ENCODE results near the gene ST6GALNAC2. TPM values are rescaled to one million over a fixed set of nuclear protein-coding genes. Genes with fewer than 3 reads are reported as not detected.

ST6GALNAC2 gene
- total and polyA plus RNA-seq, 8 donors, result 1.2 to 17.8 (median 4.7) TPM

- TF ChIP-seq CTCF (IDR thresholded peaks at IDR 0.05) (peak in 4 of 7 experiments; percentile 19 to 64 (median 45)), POLR2A (IDR thresholded peaks at IDR 0.05) (peak in 2 of 4 donors; percentile 51 to 86), EP300 (IDR thresholded peaks at IDR 0.05) (no peak), POLR2AphosphoS5 (IDR thresholded peaks at IDR 0.05) (peak; percentile 78 to 97 (median 91))
- DNase-seq, result peak; percentile 95 to 98
- H3K9me3 ChIP-seq, result no peaks in the 10 kb centered on the region
- peaks cover 36 to 62% (median 48%) of the 10 kb centered on the region in 4 donors for H3K4me1 ChIP-seq
- H3K27me3 ChIP-seq, result no peaks in the 10 kb centered on the region
- H3K27ac ChIP-seq, result peak overlapping the region; percentile 87 to 91 (median 91)
- H3K4me3 ChIP-seq, result peak overlapping the region; percentile 70 to 86 (median 80)
- WGBS, 5 donors, result 0 to 1% (median 0%) methylated on average over 52 to 55 of the region's 55 CpGs
- H3K36me3 ChIP-seq, result peaks cover 0 to 14% (median 9%) of the 10 kb centered on the region in 4 donors
- intact Hi-C loops (cut with DNase I; ENCODE audit: low total_unique reads), result no loop called here
Measured at GRCh38 chr17:76557368-76558197, 28.1 kb downstream of the ST6GALNAC2 start.

GRCh38 chr17:76556765-76557367 is 28.8 kb downstream of the ST6GALNAC2 start:
- WGBS, 5 donors, result 18 to 29% (median 25%) methylated on average over 30 of the region's 30 CpGs
- intact Hi-C loops (cut with DNase I; ENCODE audit: low total_unique reads), result no loop called here
- Histone ChIP-seq H3K27ac (peak overlapping the region; percentile 87 to 91 (median 91)), H3K9me3 (no peaks in the 10 kb centered on the region), H3K36me3 (peaks cover 0 to 8% (median 5%) of the 10 kb centered on the region in 4 donors), H3K27me3 (no peaks in the 10 kb centered on the region), H3K4me3 (peak overlapping the region; percentile 70 to 86 (median 80)), H3K4me1 (peaks cover 32 to 57% (median 44%) of the 10 kb centered on the region in 4 donors)
- DNase-seq, result peak; percentile 36 to 61
- TF ChIP-seq EP300 (IDR thresholded peaks at IDR 0.05) (no peak), POLR2AphosphoS5 (IDR thresholded peaks at IDR 0.05) (no peak), CTCF (IDR thresholded peaks at IDR 0.05) (no peak), POLR2A (IDR thresholded peaks at IDR 0.05) (no peak)

GRCh38 chr17:76554131-76554530 is 31.5 kb downstream of the ST6GALNAC2 start:
- no peak for TF ChIP-seq EP300 (IDR thresholded peaks at IDR 0.05)
- no peak for TF ChIP-seq POLR2A (IDR thresholded peaks at IDR 0.05)
- no peak for TF ChIP-seq CTCF (IDR thresholded peaks at IDR 0.05)
- TF ChIP-seq POLR2AphosphoS5 (IDR thresholded peaks at IDR 0.05), result no peak
- H3K4me1 ChIP-seq, result peaks cover 13 to 48% (median 35%) of the 10 kb centered on the region in 4 donors
- intact Hi-C loops (cut with DNase I; ENCODE audit: low total_unique reads), result no loop called here
- peak in 1 of 2 donors; percentile 53 for DNase-seq
- no peaks in the 10 kb centered on the region for H3K36me3 ChIP-seq
- no peak overlapping the region for H3K27ac ChIP-seq
- H3K4me3 ChIP-seq, result no peak overlapping the region
- 40 to 66% (median 53%) methylated on average over 6 of the region's 6 CpGs for WGBS, 5 donors
- no peaks in the 10 kb centered on the region for H3K9me3 ChIP-seq
- H3K27me3 ChIP-seq, result no peaks in the 10 kb centered on the region

- Histone ChIP-seq H3K36me3 (no peaks in the 10 kb centered on the region), H3K9me3 (no peaks in the 10 kb centered on the region), H3K27me3 (no peaks in the 10 kb centered on the region), H3K4me3 (no peak overlapping the region), H3K4me1 (peaks cover 8 to 48% (median 34%) of the 10 kb centered on the region in 4 donors), H3K27ac (no peak overlapping the region)
- TF ChIP-seq POLR2A (IDR thresholded peaks at IDR 0.05), result no peak
- no peak for TF ChIP-seq CTCF (IDR thresholded peaks at IDR 0.05)
- no peak for TF ChIP-seq POLR2AphosphoS5 (IDR thresholded peaks at IDR 0.05)
- no peak for TF ChIP-seq EP300 (IDR thresholded peaks at IDR 0.05)
- DNase-seq, result no peak
- intact Hi-C loops (cut with DNase I; ENCODE audit: low total_unique reads), result no loop called here
- WGBS, 5 donors, result 87 to 96% (median 90%) methylated on average over 8 of the region's 8 CpGs
Measured at GRCh38 chr17:76553178-76553908, 32.3 kb downstream of the ST6GALNAC2 start.

All from stomach (tissue), 9 donors.